HL-60 (cell line): ENCODE results near the gene ATP6V1G1.
A peak's percentile ranks its signal among the peaks of the same experiment; 100 is the strongest.

Source experiments
- DNase-seq, 2 experiments: peaks; one replicate each; pipeline ENCODE4 v3.0.0-alpha.2; 2010 to 2020; ENCODE audit warnings: low read depth in 1 of 2, low spot score in 1 of 2
- H3K27ac ChIP-seq: fragments of 250-450 bp; sonication (Bioruptor Pico); replicated peaks from 2 replicates; pipeline ENCODE4 v1.5.1; 2020; ENCODE audit warnings: mild to moderate bottlenecking, moderate library complexity
- H3K27me3 ChIP-seq: fragments of 250-450 bp; sonication (Bioruptor Pico); 2 replicates; pipeline ENCODE4 v1.5.1; 2021; ENCODE audit warnings: mild to moderate bottlenecking, moderate library complexity; ENCODE audit not compliant: insufficient read depth, poor library complexity, severe bottlenecking
- H3K4me3 ChIP-seq: replicated peaks from 2 replicates; pipeline ENCODE4 v1.5.1; 2011; ENCODE audit warnings: mild to moderate bottlenecking, control low read depth, low read length; ENCODE audit not compliant: insufficient read depth
- GABPA ChIP-seq: IDR thresholded peaks from 2 replicates; pipeline ENCODE4 v1.6.1; 2012; ENCODE audit warnings: low read depth
- POLR2AphosphoS5 ChIP-seq: IDR thresholded peaks from 2 replicates; pipeline ENCODE4 v1.6.1; 2012; ENCODE audit warnings: low read depth
- REST ChIP-seq: IDR thresholded peaks from 2 replicates; pipeline ENCODE4 v1.6.1; 2012; ENCODE audit warnings: low read depth; ENCODE audit not compliant: insufficient replicate concordance
- SPI1 ChIP-seq: IDR thresholded peaks from 2 replicates; pipeline ENCODE4 v1.6.1; 2012; ENCODE audit warnings: low read depth, mild to moderate bottlenecking, borderline replicate concordance
- TF ChIP-seq, protein P1 (sequence below): IDR thresholded peaks from one replicate; pipeline ENCODE4 v1.5.1; 2011; ENCODE audit warnings: low read length, control low read depth, inconsistent platforms; ENCODE audit not compliant: insufficient read depth

ATP6V1G1 gene

GRCh38 chr9:114545055-114545454 lies 42.5 kb upstream of the ATP6V1G1 start:
- Histone ChIP-seq H3K27me3 (no peaks in the 10 kb centered on the region), H3K4me3 (no peak overlapping the region), H3K27ac (no peak overlapping the region)
- TF ChIP-seq, protein P1, sequence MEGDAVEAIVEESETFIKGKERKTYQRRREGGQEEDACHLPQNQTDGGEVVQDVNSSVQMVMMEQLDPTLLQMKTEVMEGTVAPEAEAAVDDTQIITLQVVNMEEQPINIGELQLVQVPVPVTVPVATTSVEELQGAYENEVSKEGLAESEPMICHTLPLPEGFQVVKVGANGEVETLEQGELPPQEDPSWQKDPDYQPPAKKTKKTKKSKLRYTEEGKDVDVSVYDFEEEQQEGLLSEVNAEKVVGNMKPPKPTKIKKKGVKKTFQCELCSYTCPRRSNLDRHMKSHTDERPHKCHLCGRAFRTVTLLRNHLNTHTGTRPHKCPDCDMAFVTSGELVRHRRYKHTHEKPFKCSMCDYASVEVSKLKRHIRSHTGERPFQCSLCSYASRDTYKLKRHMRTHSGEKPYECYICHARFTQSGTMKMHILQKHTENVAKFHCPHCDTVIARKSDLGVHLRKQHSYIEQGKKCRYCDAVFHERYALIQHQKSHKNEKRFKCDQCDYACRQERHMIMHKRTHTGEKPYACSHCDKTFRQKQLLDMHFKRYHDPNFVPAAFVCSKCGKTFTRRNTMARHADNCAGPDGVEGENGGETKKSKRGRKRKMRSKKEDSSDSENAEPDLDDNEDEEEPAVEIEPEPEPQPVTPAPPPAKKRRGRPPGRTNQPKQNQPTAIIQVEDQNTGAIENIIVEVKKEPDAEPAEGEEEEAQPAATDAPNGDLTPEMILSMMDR: no peak
- TF ChIP-seq POLR2AphosphoS5 (no peak), SPI1 (no peak), REST (no peak), GABPA (no peak)
- DNase-seq: no peak

GRCh38 chr9:114546851-114547250 lies 40.7 kb upstream of the ATP6V1G1 start:
- no peak overlapping the region for H3K4me3 ChIP-seq
- H3K27me3 ChIP-seq: no peaks in the 10 kb centered on the region
- no peak overlapping the region for H3K27ac ChIP-seq
- DNase-seq: no peak
- no peak for TF ChIP-seq POLR2AphosphoS5
- TF ChIP-seq, protein P1: no peak
- TF ChIP-seq SPI1: no peak

- H3K4me3 ChIP-seq: no peak overlapping the region
- TF ChIP-seq GABPA (peak; percentile 66), REST (no peak)
- peak in 1 of 2 experiments; percentile 69 for DNase-seq
- no peak overlapping the region for H3K27ac ChIP-seq
- no peaks in the 10 kb centered on the region for H3K27me3 ChIP-seq
Measured at GRCh38 chr9:114549697-114550330, 37.8 kb upstream of the ATP6V1G1 start.

DNA sequence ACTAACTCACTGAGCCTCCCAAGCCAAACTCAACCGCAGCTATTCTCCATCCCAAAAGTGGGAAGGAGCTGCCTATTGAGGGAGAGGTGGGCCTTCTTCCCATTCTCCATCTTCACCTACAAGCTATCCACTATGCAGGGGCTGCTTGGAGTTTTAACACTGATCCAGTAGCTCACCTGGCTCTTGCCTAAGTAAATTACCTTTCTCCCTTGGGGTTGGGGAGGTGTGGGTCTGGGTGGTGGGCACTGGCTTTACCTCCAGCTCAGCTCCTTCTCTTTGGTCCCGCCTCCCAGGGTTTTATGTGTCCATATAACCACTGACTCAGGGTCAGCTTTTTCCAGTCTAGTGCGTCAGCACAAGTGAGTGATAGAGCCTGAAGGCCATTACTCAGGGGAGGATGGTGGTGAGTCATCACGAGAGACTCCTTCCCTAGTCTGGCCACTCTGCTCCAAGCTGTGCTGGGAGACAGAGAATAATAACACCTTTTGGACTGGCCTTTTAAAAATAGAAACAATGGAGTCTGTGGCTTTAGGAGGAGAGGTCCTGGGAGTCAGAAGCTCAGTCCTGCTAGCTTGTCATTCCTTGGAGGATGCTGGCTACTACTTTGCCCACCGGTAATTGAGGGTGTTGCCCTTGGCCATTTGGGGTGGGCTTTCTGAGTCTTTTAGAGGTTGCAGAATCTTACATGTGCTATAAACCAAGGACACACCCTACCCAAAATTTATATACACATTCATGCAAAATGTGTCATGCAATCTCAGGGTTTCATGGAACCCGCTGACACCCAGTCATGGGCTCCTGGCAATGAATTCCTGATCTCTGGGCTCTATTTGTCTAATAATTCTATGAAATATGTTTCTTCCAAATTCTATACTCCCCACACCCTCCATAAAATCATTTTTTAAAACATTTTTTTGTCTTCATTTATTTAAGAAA lies 35.6 kb upstream of the ATP6V1G1 start:
- Histone ChIP-seq H3K4me3 (no peak overlapping the region), H3K27me3 (no peaks in the 10 kb centered on the region), H3K27ac (no peak overlapping the region)
- TF ChIP-seq GABPA (no peak), REST (no peak), POLR2AphosphoS5 (no peak), SPI1 (no peak)
- TF ChIP-seq, protein P1: no peak
- DNase-seq: no peak
